ENCODE data around the gene NOTUM. TPM values are rescaled to one million over a fixed set of nuclear protein-coding genes. Genes with fewer than 3 reads are reported as not detected.
"Not testable (repeated sequence)": the region's sequence is repeated elsewhere in the genome, so short reads cannot be mapped to it uniquely, and the experiment has no call there.

NOTUM gene
- total RNA-seq, 1 donor from 2014 or later: 4.2 TPM

DNA sequence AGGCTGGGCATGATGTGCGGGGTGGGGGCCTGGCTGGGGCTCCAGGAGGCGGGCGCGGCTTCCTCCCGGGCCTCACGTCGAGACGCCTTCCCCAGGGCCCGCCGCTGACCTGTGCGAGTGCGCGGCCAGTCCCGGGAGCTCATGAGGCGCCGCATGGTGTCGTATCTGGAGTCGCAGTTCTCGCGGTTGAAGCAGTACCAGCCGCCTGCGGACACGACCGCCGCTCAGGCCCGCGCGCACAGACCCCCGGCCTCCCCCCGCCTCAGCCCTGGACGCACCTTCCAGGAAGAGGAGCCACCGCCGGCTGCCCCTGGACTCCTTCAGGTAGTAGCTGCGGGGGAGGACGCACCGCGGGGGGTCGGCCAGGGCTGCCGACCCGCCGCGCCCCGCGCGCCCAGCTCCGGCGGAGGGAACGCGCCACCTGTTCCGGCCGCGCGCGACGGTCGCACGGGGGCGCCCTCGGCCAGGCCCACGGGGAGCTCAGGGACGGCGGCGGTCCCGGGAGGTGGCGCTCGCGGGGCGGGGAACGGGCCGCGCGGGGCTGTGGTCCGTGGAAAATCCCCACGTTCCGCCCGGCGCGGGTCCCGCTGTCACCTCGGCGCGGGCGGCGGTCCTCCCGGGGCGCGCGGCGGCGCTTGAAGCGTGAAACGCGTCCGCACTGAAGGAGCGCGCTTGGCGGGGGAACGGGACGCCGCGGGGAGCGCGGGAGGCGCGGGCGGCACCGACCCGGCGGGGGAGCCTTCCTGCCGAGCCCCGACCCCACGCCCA is 1.4 kb downstream of the NOTUM start:
- ATAC-seq (peak; percentile 89), DNase-seq (ENCODE audit: low spot score) (peak; percentile 84)

DNA sequence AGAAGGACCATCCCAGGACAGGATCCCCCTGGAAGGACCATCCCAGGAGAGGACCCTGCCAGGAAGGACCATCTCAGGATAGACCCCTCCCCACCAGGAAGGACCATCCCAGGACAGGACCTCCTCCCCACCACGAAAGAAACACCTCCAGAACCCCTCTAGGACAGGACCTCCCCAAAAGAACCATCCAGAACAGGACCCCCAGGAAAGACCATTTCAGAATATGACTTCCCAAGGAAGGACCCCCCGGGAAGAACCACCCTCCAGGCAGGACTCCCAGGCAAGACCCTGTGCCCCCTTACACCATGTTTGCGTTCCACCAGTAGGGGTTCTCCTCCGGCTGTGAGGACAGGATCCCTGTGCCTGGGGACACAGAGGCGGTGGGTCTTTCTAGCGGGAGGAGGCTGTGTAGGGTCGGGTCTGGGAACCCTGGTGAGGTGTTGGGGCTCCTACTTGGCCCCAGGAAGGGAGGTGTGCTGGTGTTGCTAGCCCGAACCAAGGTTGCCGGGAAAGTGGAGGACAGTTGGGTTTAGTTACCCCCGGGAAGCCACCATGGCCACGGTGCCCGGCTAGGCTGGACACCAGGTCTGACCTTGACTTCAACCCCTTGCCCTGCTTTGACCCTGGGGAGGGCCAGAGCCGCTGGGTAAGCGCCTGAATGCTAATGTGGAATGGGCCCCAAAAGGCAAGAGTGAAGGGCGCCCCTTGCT is 2.2 kb downstream of the NOTUM start:
- ATAC-seq (peak; percentile 5), DNase-seq (ENCODE audit: low spot score) (no peak)

DNA sequence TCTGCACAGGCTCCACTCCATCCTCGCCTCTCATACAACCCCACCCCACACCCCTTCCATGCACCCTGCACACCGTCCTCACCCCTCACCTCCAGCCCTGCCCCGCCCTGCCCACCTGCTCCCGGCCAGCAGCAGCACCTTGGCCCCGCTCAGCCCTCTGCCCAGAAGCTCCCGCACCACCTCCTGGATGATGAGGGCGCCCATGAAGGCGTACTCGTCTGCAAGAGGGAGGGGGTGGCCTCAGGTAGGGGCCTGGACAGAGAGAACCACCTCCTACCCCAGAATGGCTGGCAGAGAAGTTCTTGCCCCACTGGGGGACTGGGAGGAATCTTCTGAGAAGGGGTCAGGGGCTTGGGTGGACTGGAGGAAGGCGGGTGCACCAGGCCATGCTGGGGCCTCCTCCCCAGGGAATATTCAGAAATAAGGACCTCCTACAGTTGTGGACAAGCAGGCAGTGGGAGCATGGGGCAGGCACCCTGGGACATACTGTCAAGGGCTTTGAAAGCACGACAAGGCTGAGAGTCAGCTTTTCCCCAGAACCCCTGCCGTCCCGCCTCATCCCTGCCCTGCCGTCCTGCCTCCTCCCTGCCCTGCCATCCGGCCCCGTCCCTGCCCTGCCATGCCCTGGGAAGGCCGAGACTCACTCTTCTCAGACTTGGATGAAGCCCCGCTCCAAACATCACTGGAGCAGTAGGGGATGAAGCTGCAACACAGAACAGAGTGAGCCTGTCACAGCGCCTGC is 3.1 kb downstream of the NOTUM start:
- DNase-seq (ENCODE audit: low spot score): no peak

DNA sequence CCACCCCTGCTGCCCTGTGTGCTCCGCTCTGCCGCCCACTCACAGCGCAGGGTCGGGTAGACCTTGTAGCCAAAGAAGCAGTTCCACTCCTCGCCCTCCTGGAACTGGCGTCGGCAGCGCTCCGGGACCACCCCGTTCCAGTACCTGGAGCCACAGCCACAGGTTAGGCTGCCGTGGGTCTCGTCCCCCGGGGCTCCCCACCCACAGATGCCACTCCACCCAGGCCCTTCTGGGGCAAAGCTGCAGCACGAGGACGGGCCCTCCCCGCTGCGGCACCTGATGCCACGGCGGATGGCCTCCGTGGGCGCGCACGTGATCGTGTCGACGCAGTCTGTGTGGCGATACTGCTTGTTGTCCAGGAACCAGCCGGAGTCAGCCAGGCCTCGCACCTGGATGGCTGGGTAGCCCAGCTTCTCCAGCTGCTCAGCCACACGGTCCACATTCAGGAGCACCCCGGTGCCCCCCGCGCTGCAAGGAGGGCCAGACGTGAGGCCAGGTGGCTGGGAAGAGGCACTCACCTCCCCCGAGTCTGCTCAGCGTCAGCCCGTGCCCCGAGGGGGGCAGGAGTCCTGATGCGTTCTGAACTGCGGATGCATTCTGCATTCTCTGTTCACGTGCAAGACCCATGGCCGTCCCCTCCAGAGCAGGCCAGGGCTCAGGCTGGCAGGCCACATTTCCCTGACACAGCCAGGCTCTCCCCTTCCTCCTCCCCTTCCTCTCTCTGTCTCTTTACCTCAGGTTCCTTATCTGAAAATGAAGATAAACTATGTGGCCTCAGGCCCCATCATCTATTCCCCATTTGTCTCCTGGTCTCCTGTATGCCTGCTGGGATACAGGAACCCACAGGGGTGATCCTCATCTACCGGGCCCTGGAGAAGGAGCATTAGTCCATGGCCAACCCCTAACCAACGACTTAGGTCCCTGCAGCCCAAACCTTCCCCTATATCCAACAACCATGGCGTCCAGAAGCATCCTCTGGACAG is 4.1 kb downstream of the NOTUM start:
- DNase-seq (ENCODE audit: low spot score): no peak
- ATAC-seq: no peak

More for the DNA sequence above, 3.1 kb downstream of the NOTUM start:
- ATAC-seq: no peak

DNA sequence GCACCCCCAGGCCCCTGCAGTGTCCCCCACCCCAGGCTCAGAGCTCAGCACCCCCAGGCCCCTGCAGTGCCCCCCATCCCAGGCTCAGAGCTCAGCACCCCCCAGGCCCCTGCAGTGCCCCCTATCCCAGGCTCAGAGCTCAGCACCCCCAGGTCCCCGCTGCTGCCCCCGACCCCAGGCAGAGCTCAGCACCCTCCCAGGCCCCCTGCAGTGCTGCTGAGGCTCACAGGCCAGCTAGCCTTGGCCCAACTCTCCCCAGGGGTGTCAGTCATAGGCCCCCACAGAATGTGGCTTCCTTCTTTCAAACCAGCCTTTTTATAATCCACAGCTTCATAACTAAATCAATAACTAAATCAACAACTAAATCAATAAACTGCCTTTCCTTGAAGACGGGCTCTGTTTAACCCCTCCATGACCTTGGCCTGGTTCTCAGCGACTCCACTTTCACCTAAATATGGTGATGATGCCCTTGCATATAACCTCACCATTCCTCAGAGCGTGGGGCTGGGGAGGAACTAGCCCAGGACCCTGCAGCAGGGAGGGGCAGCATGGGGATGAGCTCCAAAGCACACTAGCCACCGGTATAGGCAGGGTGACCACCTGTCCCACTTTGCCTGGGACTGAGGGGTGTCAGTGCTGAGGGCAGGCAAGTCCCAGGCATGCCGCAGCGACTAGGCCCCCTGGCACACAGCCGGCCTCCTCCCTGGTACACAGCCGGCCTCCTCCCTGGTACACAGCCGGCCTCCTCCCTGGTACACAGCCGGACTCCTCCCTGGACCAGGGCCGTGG is 5.0 kb downstream of the NOTUM start:
- no peak for ATAC-seq
- DNase-seq (ENCODE audit: low spot score): no peak

DNA sequence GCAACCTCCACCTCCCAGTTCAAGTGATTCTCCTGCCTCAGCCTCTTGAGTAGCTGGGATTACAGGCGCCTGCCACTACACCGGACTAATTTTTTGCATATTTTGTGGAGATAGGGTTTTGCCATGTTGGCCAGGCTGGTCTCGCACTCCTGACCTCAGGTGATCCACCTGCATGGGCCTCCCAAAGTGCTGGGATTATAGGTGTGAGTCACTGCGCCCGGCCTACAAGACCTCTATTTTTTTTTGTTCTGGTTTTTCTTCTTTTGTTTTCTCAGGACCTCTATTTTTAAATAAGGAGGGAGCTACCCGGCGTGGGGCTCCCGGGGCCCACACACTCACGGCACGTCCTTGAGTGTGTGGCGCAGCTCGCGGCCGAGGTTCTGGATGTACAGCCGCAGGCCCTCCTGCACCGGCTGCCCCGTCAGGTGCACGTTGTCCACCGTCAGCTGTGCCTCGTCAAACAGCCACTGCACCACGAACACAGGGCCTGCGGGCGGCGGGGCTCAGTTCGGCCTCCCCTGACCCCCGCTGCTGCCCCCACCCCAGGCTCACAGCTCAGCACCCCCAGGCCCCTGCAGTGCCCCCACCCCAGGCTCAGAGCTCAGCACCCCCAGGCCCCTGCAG is 5.8 kb downstream of the NOTUM start:
- ATAC-seq (no peak), DNase-seq (ENCODE audit: low spot score) (no peak)

DNA sequence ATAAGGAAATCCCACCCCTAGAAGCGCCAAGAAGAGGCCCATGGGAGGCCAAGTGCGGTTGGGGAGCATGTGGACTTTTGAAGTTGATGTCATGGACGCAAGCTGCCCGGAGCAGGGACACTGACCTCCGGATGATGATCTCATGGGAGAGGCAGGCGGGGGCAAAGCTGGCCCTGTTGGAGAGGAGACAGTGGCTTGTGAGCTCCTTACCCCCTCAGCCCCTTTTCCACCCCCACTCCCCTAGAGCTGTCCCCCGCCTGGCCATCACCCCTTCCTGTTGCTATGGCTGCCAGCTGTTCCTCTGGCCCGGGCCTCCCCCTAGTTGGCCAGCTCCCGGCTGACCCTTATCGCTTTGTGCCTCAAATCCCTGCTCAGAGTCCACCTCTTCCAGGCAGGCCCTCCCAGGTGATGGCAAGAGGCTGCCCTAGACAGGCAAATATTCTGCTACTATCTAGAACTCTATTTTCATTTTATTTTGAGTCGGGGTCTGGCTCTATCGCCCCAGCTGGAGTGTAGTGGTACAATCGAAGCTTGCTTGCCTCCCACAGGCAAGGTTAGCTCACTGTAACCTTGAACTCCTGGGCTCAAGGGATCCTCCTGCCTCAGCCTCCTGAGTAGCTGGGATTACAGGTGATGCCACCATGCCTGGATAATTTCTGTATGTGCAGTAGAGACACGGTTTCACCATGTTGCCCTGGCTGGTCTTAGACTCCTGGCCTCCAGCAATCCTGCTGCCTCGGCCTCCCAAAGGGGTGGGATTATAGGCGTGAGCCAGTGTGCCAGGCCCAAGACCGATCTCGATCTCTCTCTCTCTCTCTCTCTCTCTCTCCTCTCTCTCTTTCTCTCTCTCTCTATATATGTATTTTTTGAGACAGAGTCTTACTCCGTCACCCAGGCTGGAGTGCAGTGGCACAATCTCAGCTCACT is 6.6 kb downstream of the NOTUM start:
- ATAC-seq (no peak), DNase-seq (ENCODE audit: low spot score) (no peak)

DNA sequence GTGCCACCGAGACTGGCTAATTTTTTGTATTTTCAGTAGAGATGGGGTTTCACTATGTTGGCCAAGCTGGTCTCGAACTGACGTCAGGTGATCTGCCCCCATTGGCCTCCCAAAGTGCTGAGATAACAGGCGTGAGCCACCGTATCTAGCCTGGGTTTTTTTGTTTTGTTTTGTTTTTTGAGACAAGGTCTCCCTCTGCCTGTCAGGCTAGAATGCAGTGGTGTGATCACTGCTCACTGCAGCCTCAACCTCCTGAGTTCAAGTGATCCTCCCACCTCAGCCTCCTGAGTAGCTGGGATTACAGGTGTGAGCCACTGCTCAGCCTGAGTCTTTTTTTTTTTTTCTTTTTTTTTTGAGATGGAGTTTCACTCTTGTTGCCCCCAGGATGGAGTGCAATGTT is 7.5 kb downstream of the NOTUM start:
- not testable (repeated sequence) for ATAC-seq; DNase-seq (ENCODE audit: low spot score)

DNA sequence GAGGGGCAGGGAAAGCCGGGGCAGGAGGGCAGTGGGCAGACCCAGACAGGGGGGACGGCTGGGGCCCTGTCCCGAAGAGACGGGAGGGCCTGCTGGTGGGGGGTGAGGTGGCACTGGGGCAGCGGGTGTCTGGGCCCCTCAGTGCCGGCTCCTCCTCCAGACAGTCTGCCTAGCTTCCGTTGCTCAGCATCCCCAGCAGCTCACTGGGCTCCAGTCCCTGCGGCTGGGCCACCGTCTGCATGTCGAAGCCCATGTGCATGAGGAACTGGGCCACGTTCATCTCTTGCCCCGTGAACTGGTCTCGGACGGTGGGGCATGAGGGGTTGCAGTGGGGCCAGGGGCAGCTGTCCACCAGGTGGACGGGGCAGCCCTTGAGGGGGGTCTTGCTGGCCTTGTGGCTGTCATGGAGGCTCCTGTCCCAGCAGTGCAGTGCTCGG is 8.2 kb downstream of the NOTUM start:
- no peak for ATAC-seq
- no peak for DNase-seq (ENCODE audit: low spot score)

- ATAC-seq (no peak), DNase-seq (ENCODE audit: low spot score) (no peak)
Measured at GRCh38 chr17:81951785-81952684, 9.0 kb downstream of the NOTUM start.

GRCh38 chr17:81950501-81950900 is 10.5 kb downstream of the NOTUM start:
- ATAC-seq (no peak), DNase-seq (ENCODE audit: low spot score) (no peak)

DNA sequence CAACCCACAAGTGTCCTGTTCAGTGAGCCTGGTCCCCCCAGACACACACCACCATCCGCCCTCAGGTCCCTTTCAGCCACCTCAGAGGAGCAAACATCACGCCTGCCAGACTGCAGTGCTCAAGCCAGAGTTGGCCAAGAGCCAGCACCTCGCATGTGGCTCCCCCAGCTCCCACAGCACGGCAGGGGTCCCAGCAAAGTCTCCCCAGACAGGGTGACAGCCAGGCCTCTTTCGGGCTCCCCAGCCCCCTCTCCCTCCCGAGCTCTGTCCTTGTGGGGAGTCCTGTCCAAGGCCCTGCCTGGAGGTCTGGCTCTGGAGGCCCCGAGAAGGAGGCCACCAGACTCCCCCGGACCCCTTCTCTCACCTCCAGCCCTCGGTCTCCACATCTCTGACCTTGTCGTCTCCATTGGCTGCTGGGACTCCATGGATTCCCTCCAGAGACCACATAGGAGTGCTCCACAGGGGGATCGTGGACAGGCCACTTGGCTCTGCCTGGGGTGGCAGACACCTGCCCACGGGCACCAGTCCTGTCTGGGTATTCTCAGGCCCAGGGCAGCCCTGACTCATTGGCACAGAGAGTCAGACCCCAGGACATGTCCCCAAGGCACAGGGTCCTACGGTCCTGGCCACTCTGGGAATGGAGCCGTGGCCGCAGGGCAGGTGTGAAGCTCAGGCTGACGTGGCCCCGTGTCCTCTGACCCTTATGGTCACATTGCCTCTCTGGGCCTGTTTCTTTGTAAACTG is 12.2 kb downstream of the NOTUM start:
- ATAC-seq (no peak), DNase-seq (ENCODE audit: low spot score) (no peak)

DNA sequence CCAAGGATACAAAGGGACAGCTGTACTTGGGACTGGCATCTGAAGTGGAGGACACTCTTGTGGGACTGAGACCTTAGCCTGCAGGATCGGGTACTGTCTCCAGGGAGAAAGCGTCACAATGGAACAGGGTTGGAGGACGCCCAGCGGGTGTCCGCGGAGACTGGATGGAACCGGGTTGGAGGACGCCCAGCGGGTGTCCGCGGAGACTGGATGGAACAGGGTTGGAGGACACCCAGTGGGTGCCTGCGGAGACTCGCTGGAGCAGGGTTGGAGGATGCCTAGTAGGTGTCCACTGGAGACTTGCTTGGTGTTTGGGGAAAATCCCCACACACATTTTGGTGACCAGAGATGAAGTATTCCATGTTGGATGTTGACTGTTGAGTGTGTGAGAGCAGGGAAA is 13.8 kb downstream of the NOTUM start, which contains the start of gene MYADML2:
Gene MYADML2 (minus strand): TSS at position 45 of the 400 bp plus-strand sequence. CDS start 5,492 bp downstream, outside the sequence.
- ATAC-seq (no peak), DNase-seq (ENCODE audit: low spot score) (no peak)

DNA sequence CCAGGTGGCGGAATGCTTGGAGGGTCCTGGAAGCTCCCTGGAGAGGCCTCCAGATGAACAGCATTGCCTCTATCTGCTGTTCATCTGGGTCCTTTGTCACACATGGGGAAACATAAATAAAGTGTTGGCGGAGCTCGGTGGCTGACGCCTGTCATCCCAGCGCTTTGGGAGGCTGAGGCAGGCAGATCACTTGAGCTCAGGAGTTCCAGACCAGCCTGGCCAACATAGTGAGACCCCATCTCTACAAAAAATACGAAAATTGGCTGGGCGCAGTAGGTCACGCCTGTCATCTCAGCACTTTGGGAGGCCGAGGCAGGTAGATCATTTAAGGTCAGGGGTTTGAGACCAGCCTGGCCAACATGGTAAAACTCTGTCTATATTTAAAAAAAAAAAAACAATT is 16.1 kb downstream of the NOTUM start:
- ATAC-seq: no peak

GRCh38 chr17:81942167-81942553 is 18.8 kb downstream of the NOTUM start:
- DNase-seq (ENCODE audit: low spot score): no peak
- no peak for ATAC-seq

More for the DNA sequence above, 16.1 kb downstream of the NOTUM start:
- DNase-seq (ENCODE audit: low spot score): no peak

GRCh38 chr17:81941484-81942166 is 19.4 kb downstream of the NOTUM start:
- ATAC-seq (no peak), DNase-seq (ENCODE audit: low spot score) (no peak)

Measured in left lobe of liver (tissue), 2 donors.